ENCODE measurements around the gene MRPL40.

MRPL40 gene

GRCh38 chr22:19432133-19432851, at the start of gene MRPL40:
TSS of gene MRPL40 (plus strand) at chr22:19432545. CDS start at chr22:19432555, 10 bp downstream.
- peak; percentile 69 for DNase-seq

GRCh38 chr22:19383292-19383691, 49.1 kb upstream of the MRPL40 start:
- no peak for DNase-seq

GRCh38 chr22:19385221-19385906, 47.0 kb upstream of the MRPL40 start:
- DNase-seq: no peak

- DNase-seq: no peak
Observed at GRCh38 chr22:19386248-19386647, 46.1 kb upstream of the MRPL40 start.

GRCh38 chr22:19387038-19387437, 45.3 kb upstream of the MRPL40 start:
- no peak for DNase-seq

- DNase-seq: no peak
Observed at GRCh38 chr22:19387575-19387974, 44.8 kb upstream of the MRPL40 start.

GRCh38 chr22:19393704-19394103, 38.6 kb upstream of the MRPL40 start:
- DNase-seq: no peak

GRCh38 chr22:19394274-19395050, 37.9 kb upstream of the MRPL40 start:
- DNase-seq: no peak

GRCh38 chr22:19395276-19395675, 37.1 kb upstream of the MRPL40 start:
- DNase-seq: no peak

GRCh38 chr22:19396561-19396933, 35.8 kb upstream of the MRPL40 start:
- no peak for DNase-seq

- no peak for DNase-seq
Observed at GRCh38 chr22:19396934-19397733, 35.2 kb upstream of the MRPL40 start.

GRCh38 chr22:19397734-19398104, 34.6 kb upstream of the MRPL40 start:
- DNase-seq: no peak

- DNase-seq: peak; percentile 12
Observed at GRCh38 chr22:19398206-19398605, 34.1 kb upstream of the MRPL40 start.

GRCh38 chr22:19398652-19399051, 33.7 kb upstream of the MRPL40 start:
- DNase-seq: no peak

GRCh38 chr22:19400881-19401280, 31.5 kb upstream of the MRPL40 start:
- no peak for DNase-seq

- no peak for DNase-seq
Observed at GRCh38 chr22:19401483-19401882, 30.9 kb upstream of the MRPL40 start.

GRCh38 chr22:19402642-19403191, 29.6 kb upstream of the MRPL40 start:
- DNase-seq: no peak

GRCh38 chr22:19404676-19405075, 27.7 kb upstream of the MRPL40 start:
- DNase-seq: no peak

GRCh38 chr22:19405133-19405532, 27.2 kb upstream of the MRPL40 start:
- DNase-seq: no peak

- no peak for DNase-seq
Observed at GRCh38 chr22:19405652-19406051, 26.7 kb upstream of the MRPL40 start.

GRCh38 chr22:19406281-19406811, 26.0 kb upstream of the MRPL40 start:
- DNase-seq: no peak

GRCh38 chr22:19406846-19407245, 25.5 kb upstream of the MRPL40 start:
- DNase-seq: no peak

Data from NCI-H524 treated with DMSO at 0.1 percent for 48 hours (cell line).